HG03060 (cell line): ENCODE results near the gene FARS2.
"Not testable (repeated sequence)": the region's sequence is repeated elsewhere in the genome, so short reads cannot be mapped to it uniquely, and the experiment has no call there.

Experiments
- ATAC-seq: cut with Tn5 transposase; IDR thresholded peaks from one replicate; pipeline ENCODE4 v1.9.1; 2021; ENCODE audit warnings: low read depth, moderate number of reproducible peaks; ENCODE audit not compliant: unreplicated experiment

Gene FARS2

GRCh38 chr6:5557506-5557905 is 296.2 kb downstream of the FARS2 start:
- ATAC-seq: no peak

- no peak for ATAC-seq
Observed at GRCh38 chr6:5559651-5560050, 298.3 kb downstream of the FARS2 start.

GRCh38 chr6:5562277-5562676 is 301.0 kb downstream of the FARS2 start:
- ATAC-seq: no peak

GRCh38 chr6:5563086-5563485 is 301.8 kb downstream of the FARS2 start:
- no peak for ATAC-seq

GRCh38 chr6:5564746-5565145 is 303.4 kb downstream of the FARS2 start:
- ATAC-seq: not testable (repeated sequence)

GRCh38 chr6:5565971-5566370 is 304.7 kb downstream of the FARS2 start:
- no peak for ATAC-seq

GRCh38 chr6:5566718-5567117 is 305.4 kb downstream of the FARS2 start:
- no peak for ATAC-seq

- ATAC-seq: peak; percentile 70
Observed at GRCh38 chr6:5567352-5567751, 306.0 kb downstream of the FARS2 start.

GRCh38 chr6:5567890-5568289 is 306.6 kb downstream of the FARS2 start:
- ATAC-seq: no peak

- no peak for ATAC-seq
Observed at GRCh38 chr6:5569491-5569890, 308.2 kb downstream of the FARS2 start.

- no peak for ATAC-seq
Observed at GRCh38 chr6:5570641-5571040, 309.3 kb downstream of the FARS2 start.

- ATAC-seq: no peak
Observed at GRCh38 chr6:5580736-5581581, 319.6 kb downstream of the FARS2 start.

- no peak for ATAC-seq
Observed at GRCh38 chr6:5582762-5583161, 321.4 kb downstream of the FARS2 start.

GRCh38 chr6:5583528-5583927 is 322.2 kb downstream of the FARS2 start:
- no peak for ATAC-seq

- ATAC-seq: no peak
Observed at GRCh38 chr6:5584078-5584482, 322.8 kb downstream of the FARS2 start.

- ATAC-seq: no peak
Observed at GRCh38 chr6:5587648-5588047, 326.3 kb downstream of the FARS2 start.

GRCh38 chr6:5589422-5590141 is 328.3 kb downstream of the FARS2 start:
- ATAC-seq: no peak

GRCh38 chr6:5590187-5590586 is 328.9 kb downstream of the FARS2 start:
- no peak for ATAC-seq

- no peak for ATAC-seq
Observed at GRCh38 chr6:5592886-5593519, 331.7 kb downstream of the FARS2 start.

GRCh38 chr6:5595184-5595583 is 333.9 kb downstream of the FARS2 start:
- no peak for ATAC-seq

- no peak for ATAC-seq
Observed at GRCh38 chr6:5597413-5597812, 336.1 kb downstream of the FARS2 start.
